HCEC 1CT (cell line): ENCODE results near the gene GBP2.
"Not testable (repeated sequence)": the region's sequence is repeated elsewhere in the genome, so short reads cannot be mapped to it uniquely, and the experiment has no call there.

Experiments used
- DNase-seq: peaks from one replicate; pipeline ENCODE4 v3.0.0-alpha.2; 2017

GBP2 gene, protein sequence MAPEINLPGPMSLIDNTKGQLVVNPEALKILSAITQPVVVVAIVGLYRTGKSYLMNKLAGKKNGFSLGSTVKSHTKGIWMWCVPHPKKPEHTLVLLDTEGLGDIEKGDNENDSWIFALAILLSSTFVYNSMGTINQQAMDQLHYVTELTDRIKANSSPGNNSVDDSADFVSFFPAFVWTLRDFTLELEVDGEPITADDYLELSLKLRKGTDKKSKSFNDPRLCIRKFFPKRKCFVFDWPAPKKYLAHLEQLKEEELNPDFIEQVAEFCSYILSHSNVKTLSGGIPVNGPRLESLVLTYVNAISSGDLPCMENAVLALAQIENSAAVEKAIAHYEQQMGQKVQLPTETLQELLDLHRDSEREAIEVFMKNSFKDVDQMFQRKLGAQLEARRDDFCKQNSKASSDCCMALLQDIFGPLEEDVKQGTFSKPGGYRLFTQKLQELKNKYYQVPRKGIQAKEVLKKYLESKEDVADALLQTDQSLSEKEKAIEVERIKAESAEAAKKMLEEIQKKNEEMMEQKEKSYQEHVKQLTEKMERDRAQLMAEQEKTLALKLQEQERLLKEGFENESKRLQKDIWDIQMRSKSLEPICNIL

DNA sequence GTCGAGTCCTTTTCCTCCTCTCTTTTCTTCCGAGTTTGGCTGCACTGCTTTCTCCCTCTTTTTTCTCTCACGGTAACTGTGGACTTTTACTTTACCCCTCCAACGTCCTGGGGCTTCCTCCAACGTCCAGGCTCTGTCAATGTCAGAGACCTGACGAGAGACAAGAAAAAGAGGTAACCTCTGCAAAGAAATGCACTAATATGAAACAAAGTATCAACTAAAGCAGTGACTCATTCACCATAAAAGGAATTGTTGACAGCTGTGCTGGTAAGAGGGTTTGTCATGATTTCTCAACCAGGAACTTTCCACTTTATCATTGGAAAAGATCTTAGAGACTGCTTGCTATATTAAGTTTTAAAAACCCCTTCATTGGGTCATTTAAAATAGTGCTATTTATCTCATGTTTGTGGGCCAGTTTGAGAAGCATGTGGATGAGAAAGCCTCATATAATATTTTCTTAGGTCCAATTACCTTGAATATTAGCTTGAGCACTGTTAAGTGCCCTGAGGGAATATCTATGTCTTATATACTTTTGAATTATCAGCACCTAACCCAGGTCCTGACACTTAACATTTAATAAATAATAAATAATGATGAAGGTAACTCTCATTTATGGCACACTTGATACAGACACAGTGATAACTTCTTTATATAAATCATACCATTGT, at the start of gene GBP2:
TSS of gene GBP2 (minus strand) at position 202 of the 668 bp plus-strand sequence. CDS start 4,148 bp downstream, outside the sequence.
- peak; percentile 83 for DNase-seq

DNA sequence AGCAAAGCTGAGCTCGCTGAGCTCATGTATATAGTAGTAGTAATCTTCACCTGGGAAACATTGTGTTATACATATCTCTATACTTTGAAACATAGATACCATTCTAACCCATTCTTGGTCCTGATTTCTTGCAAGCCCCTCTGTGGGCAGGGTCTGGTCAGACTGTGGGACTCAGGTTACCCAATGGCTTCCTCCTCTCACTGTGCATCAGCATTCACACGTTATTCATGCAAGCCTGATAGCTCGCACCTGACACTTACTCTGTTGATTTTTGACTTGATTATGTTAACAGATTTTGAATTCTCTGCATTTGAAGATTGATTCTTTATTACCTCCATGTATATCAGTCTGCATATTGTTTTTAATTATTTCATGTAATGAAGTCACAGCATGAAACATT, 48.6 kb upstream of the GBP2 start:
- DNase-seq, result no peak

DNA sequence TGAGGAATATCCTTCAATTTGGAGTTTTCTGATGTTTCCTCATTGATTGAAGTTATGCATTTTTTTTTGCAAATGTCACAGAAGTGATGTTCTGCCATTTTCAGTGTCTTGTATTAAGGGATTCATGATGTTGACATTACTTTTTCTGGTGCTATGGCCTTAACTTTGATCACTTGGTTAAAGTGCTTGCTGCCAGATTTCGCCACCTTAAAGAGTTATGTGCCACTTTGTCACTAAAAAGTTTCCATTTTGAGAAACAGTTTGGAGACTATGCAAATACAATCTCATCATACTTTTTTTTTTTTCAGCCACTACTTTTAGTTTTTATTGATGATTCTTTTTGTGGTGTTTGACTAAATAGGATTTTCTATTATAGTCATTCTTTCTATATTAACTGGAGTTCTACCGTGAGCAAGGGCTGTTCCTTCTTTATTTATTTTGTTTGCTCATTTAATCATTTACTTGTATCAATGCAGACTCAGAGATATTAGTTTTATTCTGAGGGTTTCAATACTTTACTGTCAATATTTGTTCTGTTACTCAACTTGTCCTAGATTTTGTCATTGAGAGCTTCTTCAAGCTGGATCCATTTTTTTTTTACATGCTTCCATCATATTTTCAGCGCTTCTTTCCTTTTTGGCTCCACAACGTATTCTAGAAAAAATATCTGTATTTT, 46.7 kb upstream of the GBP2 start:
- no peak for DNase-seq

DNA sequence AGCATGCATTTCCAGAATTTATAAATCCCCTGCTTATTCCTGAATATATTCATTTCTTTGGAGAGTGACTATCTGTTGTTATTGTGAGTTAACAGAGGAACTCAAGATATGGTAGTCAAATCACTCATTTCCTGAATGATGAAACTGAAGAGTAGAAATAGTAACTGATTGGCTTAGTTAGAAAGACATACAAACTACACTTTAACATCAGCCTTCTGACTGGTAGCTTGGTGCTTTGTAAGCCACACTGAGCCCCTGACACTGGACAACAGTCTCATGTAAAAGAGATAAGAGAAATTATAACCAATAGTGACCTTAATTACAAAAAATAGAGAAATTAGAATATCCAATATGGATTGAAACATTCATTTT, 45.1 kb upstream of the GBP2 start:
- no peak for DNase-seq

DNA sequence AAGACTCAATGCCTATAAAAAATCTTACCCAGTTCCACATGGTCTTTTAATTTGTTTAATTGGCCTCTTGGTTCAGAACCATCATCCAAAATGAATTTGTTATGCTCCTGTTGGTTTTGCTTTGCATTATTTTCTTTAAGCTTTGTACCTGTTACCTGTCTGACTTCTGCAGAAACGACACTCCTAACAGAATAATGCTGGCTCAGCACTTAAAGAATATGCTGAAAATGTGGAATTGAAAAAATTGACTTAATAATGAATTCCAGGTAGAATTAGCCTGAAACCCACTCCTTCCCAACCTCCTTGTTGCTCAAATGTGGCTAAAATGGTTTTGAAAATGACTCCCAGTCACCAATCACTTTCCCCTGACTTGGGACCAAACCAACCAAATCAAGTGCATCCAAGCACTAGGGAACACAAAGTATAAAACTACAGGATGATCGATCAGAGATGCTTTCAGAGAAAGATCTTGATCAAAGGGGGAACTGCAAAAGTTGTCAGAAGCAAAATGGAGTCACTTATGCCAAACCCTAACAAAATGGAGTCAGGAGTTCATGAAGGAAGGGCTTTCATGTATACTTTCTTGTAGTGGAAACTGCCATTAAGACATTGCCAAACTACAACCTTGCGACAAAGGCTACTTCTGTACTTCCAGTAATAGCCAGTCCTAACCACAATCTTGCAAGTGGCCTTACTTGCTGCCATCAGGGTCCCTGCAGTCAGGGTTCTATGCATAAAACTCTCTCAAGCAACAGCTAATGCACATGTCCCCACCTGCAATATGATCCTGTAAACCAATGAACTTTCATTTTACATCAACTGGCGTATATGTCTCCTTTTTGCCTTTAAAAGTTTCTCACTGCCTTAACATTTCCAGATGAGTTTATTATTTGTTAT, 44.5 kb upstream of the GBP2 start:
- no peak for DNase-seq

DNA sequence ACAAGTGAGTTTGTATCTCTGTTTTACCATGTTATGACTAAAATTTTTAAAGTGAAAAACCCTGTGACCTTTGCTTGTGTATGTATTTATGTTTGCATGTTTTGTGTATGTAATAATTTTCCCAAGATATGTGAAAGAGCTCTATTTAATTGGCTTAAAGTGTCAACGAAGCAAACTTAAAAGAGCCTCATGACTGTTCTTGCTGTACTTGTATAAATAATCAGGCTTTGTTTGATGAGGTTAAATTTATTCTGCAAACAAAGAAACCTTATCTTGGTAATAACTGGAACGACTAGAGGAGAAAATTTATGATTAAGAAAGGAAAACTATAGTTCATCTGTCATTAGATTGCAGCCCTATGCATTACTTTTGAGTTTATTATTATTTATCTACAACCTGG, 43.3 kb upstream of the GBP2 start:
- no peak for DNase-seq

DNA sequence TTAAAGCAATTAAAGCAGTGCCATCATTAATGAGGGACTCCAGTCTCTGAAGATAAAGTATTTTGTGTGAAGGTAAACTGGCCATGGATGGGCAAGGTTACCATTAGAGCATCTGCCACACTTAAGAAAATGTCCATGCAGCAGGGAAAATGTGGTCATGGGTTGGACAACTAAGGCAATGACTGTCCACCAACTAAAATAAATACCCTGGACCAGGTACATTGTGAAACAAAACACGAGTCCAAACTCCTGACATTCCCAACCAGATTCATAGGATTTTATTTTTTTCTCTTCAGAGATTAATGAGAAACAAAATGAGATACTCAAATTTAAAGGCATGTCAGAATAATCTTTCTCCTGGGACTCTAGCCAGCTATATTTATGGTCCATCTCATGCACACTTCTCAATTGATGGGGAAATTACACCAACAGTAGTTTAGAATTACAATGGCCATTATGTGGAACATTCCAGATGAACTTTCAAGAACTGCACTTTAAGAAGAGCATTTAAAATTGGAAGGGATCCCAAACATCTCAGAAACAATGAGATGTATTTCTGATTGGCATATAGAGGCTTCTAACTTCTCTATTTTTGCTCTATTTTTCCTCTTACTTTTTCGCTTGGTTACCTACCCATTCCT, 41.8 kb upstream of the GBP2 start:
- DNase-seq, result no peak

DNA sequence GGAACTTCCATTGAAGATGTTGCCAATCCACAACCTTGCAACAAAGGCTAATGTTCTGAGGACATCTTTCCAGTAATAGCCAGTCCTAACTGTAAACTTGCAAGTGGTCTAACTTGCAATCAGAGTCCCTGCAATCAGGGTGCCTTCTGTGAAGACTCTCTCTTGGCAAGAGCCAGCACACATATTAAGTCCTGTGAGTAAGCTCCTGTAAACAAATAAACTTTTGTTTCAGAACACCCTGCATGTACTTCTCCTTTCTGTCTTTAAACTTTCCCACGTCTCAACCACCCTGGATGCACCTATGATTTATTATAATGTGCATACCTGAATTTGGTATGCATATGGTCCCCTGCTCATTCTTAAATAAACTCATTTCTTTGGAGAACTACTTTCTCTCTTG, 40.8 kb upstream of the GBP2 start:
- no peak for DNase-seq

DNA sequence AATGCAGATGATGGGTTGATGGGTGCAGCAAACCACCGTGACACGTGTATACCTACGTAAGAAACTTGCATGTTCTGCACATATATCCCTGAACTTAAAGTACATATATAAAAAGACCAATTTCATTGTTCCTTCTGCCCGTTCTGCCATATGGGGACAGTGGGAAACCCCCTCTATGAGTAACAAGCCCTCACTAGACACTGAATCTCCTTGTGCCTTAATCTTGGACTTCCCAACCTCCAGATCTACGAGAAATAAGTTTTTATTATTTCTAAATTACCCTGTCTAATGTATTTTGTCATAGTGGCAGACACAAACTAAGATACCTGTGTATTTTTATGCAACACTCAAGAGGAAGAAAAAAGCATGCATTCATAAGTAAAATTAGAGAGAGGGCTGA, 39.9 kb upstream of the GBP2 start:
- no peak for DNase-seq

DNA sequence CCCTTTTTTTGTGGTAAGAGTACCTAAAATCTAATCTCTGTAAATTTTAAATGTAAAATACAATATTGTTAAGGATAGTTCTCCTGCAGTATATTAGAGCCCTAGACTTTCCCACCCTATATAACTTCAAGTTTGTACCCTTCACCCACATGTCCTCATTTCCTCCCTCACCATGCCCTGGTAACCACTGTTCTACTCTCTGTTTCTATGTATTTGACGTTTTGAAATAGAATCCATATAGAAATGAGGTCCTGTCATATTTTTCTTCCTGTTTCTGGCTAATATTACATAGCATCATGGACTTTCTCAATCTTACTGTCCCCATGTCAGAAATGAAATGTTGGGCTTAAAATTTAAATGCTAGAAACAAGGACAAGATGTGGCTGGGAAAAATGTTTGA, 25.1 kb upstream of the GBP2 start:
- DNase-seq, result no peak

DNA sequence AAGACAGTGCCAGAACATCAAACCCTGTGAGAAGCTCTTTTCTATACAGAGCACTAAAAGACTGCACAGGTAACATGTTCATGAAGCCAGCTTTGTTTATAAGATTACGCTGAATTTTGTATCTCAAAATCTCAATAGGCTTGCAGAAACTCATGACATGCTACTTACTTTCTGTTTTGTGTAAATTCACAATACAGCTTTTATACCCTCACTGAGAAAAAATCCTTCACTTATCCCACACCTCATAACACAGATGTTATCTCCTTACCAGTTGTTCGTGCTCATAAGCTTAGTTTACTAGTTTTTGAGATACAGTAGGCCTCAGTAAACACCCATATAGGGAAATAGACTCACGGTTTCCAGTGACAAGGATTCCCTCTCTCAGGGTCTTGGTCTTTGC, 24.1 kb upstream of the GBP2 start:
- no peak for DNase-seq

DNA sequence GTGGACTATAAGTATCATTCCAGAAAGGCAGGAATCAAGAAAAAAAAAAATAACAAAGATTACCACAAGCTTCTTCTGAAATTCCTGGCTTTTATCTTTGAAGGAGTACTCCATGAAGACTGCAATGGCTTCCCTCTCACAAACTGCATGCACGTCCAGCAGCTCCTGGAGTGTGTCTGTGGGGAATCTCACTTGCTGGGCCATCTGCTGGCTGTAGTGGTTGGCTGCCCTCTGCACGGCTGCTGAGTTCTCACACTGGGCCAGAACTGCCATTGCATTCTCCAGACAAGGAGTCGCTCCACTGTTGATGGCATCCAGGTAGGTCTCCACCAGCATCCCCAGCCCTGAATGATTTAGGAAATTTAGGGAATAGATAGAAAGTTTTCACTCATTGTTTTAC, 23.3 kb upstream of the GBP2 start:
- DNase-seq, result peak; percentile 30

DNA sequence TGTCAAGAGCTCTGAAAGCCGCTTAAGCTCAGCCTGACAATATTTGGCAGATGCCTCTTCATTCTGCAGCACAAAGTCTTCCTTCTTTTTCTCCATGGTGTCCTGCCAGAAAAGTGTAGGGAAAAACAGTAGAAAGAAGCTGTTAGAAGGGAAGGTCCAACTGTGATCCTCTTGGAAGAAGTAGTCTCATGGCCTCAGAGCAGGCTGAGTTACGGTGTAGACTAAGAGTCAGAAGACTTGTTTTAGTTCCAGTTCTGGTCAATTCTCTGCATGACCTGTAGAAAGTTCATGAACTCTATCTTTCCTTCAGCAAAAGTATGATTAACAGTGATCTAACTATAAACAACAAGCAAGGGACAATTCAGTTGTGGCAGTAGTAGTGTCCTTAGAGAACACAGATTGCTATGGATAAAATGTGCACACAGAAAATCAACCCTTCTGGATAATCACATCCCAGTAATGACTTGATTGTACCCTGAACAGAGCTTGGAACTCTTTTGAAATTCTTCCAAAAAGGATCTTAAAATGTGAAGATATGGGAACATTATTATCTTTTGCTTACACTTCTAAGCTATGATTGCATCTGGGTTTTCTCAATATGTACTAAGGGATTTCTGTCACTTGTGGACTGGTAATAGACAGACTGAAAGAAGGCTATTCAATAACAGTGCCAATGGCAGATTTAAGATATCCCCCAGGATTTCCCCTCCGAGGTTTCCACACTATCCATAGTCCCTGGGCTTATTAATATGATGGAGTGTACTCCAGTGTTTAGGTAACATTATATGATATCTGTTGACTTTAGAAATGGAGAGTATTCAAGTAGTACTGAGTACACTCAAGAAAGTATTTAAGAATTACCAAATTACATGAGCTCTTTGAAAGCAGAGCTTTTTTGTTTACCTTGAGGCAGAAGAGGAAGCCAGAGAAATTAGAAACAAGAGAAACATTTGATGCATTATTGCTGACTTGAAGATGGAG, 22.1 kb upstream of the GBP2 start:
- DNase-seq, result no peak

DNA sequence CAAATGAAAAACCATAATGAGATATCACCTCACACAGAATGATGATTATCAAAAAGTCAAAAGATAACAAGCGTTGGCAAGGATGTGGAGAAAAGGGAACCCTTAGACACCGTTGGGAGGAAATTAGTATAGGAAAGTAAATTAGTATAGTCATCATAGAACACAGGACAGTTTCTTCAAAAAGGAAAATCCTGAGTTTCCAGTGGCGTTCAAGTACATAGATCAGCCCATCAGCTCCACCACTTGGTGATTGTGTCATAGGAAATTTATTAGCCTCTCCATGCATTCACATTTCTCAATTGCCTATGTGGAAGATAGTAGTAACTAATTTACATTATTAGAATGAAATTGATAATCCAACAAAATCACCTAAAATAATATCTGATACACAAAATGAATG, 20.8 kb upstream of the GBP2 start:
- no peak for DNase-seq

DNA sequence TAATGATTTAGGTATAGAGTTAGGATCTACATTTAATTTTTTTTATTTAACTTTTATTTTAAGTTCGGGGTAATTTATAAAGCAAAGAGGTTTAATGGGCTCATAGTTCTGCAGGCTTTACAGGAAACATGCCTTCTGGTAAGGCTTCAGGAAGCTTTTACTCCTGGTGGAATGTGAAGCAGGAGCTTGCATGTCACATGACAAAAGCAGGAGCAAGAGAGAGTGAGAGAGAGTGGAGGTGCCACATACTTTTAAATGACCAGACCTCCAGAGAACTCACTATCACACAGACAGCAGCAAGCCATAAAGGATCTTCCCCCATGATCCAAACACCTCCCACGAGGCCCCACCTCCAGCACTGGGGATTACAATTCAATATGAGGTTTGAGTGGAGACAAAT, 17.6 kb upstream of the GBP2 start:
- DNase-seq, result no peak

DNA sequence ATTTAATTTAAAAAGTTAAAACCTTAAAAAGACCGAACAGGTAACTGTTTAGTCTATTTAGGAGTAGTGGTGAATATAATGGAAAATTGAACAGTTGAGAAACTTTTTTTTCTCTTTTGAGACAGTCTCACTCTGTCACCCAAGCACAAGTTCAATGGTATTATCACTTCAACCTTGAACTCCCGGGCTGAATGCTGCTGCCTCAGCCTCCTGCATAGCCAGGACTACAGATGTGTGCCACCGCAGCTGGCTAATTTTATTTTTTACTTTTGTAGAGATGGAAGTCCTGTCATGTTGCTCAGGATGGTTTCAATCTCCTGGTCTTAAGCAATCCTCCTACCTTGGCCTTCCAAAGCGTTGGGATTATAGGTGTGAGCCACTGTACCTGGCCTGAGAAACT, 16.2 kb upstream of the GBP2 start:
- DNase-seq, result no peak

DNA sequence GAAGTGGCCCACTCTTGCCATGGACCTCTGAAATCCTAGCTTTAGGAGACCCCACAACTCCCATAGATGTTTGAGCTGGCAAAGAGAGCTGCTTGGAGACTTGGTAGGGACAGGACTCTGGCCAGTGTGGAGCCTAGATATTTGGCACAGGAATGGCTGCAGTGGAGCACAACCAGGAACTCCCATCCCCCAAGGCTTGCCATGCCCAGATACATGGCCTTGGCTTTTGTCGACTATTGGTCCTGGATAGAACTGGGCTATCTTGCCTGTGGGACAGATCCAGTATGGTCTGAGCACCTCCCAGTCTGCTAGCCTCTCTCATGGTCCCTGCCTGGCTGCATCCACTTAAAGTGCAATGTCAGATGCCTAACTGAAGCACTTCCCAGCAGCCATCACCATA, 7.8 kb upstream of the GBP2 start:
- DNase-seq, result no peak

DNA sequence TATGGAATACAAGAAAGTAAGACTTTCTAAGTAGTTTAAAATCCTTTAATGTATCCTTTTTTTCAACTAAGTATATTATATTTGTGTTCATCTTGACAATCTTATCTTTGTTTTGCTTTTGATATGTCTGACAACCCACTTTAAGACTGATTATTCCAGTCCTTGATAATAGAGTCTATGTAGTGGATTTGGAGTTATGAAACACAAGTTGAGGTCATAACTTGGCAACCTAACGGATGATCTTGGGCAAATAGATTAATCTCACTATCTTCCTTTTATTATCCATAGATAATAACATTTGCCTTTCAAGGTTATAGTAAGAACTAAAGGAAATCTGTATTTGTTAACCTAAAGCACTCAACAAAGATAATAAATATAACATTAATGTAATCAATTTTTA, 4.8 kb upstream of the GBP2 start:
- no peak for DNase-seq

DNA sequence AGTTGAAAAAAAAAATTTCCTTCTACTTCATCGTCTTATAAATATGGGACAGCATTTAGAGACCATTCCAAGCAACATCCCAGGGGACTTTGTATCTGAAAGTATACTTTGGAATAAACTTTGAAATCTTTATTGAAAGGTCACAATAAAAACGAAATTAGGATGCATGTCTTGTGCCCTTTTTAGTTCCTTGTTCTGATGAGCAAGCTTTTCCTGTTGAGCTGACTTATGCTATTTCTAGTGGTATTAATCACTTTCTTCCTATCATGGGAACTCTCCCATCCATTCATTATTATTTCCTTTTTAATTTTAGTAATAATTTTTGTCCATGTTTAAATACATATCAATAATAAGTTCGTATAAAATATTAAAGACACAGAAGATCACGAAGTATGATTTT, 4.0 kb upstream of the GBP2 start:
- DNase-seq, result no peak

DNA sequence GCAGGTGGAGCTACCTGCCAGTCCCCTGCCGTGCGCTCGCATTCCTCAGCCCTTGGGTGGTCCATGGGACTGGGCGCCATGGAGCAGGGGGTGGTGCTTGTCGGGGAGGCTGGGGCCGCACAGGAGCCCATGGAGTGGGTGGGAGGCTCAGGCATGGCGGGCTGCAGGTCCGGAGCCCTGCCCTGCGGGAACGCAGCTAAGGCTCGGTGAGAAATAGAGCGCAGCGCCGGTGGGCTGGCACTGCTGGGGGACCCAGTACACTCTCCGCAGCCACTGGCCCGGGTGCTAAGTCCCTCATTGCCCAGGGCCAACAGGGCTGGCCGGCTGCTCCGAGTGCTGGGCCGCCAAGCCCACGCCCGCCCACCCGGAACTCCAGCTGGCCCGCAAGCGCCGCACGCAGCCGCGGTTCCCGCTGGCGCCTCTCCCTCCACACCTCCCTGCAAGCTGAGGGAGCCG, 2.1 kb upstream of the GBP2 start:
- not testable (repeated sequence) for DNase-seq
